NCI-H748 (cell line): ENCODE results near the gene MLEC.

Source experiments
- DNase-seq: peaks from one replicate; lab custom pipeline; 2025; ENCODE audit not compliant: unreplicated experiment; lab: John Stamatoyannopoulos, UW

The MLEC gene

DNA sequence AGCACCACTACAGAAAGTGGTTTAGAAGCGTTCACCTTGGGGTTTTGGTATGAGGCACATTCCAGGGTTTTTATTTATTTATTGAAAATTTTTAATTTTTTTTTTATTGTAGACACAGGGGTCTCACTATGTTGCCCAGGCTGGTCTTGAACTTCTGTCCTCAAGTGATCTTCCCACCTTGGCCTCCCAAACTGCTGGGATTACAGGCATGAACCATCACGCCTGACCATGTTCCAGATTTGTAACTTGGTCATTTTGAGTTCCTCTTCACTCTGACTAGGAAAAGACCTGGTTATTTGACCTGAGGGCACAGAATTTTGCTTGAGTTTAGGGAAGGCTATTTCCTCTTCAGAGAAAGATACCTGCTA, 3.1 kb downstream of the MLEC start:
- DNase-seq = no peak

DNA sequence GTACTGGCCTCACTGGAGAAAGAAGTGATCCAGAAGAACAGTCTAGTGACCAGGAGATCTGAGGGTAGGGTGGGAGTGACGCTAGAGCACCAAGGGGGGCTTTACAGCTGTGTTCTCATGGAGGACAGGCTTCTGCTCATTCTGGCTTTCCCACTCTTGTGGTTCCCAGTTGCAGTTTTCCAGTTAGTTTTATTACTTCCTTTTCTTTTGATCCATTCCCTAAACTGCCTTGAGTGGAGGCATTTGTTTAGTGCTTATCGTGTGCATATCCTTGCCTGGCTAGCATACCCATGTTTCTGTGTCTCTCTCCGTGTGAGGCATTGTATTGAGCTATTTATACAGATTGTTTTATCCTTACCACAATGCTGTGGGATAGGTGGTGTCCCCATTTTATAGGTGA, 4.0 kb downstream of the MLEC start:
- no peak for DNase-seq

DNA sequence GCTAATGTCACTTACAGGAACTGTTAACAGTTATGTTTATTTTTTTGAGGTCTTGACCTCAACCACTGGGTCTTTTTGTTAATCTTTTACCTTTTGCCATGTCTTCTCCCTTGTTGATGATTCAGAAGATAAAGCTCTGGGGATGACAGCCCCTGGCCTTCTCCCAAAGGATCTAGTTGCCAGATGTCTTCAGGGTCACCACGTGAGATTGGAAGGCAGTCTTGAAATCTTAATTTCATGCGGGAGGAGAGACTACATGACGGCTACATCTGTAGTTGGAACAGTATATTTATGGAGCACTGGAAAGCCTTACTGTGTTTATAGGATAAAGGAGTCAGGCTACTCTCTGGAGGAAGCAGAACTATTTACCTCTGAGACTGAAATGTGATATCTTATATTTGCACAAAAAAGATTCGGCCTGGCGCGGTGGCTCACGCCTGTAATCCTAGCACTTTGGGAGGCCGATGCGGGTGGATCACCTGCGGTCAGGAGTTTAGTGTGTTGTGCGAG, 5.6 kb downstream of the MLEC start:
- no peak for DNase-seq

DNA sequence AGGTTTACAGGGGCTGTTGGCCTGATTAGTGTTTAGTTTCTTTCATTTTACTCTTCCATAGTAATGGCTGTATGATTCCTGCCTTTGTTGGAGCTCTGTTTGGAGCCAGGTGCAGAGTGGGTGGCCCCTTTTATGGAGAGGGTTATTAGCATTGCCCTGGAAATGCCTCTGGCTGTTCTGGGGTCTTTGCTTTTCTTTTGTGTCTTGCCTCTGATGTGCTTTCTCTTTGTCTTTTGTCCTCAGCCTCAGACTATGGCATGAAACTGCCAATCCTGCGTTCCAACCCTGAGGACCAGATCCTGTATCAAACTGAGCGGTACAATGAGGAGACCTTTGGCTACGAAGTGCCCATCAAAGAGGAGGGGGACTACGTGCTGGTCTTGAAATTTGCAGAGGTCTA, 6.9 kb downstream of the MLEC start:
- DNase-seq = no peak

DNA sequence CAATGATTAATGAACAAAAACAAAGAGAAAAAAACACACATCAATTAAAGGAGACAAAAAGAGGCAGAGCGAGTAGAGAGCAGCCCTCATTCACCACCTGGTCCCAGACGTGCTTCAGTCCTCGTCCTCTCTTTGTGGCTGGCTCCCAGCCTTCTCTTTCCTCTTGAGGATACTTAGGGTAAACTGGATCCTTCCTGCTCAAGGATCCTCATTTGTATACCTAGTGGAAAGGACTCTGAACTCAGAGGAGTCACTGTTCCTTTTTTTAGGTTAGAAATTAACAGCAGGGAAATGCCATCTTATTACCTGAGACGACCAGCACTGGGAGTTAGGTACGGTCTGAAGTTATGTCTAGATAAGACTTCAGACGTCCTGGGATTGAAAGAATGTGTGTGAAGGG, 9.7 kb downstream of the MLEC start:
- no peak for DNase-seq

DNA sequence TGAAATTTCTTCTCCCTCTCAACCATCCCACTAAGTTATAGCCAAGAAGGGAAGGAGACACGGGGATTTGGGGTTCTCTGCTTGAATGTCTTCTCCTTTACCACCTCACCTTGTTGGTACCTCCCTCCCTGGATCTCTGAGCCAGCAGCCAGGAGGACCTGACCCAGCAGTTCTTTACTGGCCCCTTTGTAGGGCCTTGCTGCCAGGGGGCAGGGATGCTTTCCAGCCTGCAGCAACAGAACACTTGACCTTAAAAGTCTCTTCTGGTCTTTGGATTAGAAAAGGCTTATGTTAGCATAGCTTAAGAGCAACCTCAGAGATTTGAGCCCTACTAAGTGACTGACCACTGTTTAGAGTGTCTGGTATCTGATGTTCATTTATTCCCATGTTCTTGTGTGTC, 10.4 kb downstream of the MLEC start:
- DNase-seq = no peak

DNA sequence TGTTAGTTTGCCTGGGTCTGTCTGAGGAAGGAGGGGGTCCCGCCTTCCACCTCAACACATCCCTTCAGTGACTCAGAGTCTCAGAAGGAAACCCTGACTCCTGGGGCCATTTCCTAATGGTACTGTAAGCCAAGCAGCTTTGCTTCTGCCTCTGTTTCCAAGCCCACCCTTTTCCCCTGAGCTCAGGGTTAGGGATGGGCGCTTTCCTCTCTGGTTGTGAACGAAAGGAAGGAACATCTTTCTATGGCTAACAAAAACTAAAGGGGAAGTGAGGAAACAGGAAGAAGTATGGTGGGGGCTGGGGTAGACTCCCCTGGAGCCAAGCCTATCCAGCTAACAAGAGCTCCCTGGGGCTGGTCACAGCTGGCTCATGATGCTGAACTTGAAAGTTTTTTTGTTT, 11.7 kb downstream of the MLEC start:
- no peak for DNase-seq

DNA sequence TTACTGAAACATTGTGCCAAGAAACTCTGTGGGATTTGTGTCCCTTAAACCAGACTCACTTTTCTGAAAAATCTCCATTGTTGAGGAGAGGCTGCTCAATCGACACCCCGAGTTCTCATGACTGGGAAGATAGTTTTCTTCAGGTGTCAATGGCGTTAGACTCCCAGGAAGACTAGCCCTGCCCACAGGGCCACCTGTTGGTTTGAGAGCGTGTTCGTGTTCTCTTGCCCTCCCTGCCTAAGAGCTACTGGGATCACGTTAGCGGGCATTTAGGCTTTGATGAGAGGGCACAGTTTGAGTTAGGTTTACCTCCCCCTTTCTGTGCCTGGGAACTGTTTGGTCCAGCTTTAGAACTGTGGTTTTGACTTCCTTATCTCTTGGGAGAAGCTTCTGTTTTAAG, 12.6 kb downstream of the MLEC start:
- DNase-seq = no peak

DNA sequence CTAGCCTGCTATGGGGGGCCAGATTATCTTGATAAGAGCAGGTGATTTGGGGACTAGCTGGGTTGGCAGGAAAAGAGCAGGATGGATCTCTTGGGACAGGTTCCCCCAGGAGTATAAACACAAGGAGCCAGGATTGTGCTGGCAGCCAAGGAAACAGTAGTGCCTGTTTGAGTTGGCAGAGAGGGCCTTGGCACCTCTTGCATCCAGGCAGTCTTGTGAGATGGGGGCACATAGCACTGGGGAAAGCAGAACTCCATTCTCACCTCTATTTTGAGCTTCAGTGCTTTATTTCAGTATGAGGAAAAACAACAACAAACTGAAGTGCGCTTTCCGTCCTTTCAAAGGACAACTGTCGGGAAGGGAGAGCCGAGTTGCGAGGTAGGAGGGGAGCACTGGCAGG, 13.9 kb downstream of the MLEC start:
- no peak for DNase-seq

DNA sequence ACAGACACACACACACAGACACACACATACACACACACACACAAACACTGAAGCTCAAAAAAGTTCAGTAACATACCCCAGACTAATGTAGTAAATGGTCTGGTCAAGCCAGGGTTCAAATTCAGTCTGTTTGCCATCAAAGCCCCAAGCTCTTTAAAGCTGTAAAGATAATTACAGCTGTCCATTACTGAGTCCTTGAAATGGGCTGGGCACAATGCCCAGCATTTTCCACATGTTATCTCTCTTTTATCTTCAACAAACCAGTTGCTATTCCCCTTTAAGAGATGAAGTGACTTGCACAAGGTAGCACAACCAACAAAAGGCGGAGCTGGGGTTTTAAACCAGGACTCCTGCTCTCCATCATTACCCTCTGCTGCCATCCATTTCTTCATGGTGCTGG, 15.7 kb downstream of the MLEC start:
- DNase-seq = peak; percentile 55

DNA sequence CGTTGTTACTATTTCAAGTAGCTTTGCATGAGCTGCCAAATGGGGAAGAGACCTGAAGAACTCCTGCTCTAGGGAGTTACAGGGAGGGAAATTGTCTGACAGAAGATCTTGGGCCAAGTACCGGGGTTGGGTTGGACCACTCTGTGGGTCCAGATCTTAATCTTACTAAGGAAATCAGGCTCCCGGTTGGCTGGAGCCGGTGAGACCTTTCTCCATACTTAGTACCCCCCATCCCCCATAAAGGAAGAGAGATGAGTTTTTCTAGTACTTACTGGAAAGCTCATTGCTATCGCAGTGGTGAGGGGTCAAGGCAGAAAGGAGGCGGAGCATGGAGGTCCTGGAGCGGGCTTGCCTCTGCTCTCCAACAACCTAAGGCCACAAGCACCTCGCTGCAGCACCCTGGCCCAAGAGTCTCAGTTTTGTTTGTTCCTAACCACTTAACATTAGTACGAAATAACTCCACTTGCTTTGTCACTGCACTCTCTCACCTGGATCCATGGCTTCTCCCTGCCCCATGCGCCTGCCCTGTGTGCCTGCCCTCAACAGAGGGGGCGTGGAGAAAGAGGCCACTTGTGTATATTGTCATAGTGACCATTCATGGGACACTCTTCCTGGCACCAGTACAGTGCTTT, 16.5 kb downstream of the MLEC start:
- DNase-seq = no peak

DNA sequence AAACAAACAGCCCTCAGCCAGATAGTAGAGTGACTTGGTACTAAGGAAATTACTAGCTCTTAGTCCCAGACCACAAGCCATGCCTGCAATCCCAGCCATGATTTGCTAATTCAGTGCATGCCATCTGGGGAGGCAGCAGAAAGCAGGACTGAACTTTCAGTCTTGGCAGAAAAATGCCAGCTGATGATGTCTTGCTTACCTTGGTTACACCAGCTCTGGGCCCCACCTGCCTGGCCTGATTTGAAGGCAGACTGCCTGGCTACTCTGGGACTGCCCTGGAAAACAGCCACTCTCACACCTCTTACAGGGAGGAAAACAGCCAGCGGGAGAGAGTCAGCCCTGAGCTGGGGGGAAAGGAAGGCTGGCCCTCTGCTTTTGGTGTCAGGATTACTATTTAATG, 18.7 kb downstream of the MLEC start:
- DNase-seq = no peak

DNA sequence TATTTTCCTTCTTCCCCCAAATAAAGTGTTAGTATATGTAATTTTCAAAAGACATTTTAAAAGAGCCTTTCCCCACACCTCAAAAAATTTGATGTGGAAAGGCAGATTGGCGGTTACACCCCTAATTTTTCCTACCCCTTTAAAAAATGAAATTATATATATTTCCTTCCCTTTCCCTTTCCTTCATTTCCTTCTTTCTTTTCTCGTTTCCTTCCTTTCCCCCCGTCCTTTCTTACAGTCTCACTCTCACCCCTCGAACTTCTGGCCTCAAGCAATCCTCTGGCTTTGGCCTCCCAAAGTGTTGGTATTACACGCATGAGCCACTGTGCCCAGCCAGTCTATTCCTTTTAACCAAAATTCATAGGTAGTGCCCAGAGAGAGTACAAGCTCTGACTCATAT, 19.1 kb downstream of the MLEC start:
- DNase-seq = no peak

DNA sequence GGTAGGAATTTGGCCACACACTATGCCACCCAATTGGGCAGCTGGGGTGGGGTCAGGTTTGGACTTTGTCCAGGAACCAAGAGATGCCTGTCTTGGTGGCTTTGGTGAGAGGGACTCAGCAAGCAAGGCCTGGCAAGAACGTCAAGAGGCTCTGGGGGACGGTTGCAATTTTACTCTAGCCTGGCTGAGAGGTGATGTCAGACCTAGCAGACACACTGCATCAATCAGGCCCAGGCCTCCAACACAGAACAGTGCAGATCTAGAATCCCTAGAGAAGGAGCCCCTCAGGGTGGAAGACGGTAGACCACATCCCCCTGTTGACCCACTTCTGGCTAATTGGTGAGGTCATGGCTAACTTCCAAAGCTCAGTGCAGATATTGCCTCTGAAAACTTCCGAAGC, 21.7 kb downstream of the MLEC start:
- no peak for DNase-seq

DNA sequence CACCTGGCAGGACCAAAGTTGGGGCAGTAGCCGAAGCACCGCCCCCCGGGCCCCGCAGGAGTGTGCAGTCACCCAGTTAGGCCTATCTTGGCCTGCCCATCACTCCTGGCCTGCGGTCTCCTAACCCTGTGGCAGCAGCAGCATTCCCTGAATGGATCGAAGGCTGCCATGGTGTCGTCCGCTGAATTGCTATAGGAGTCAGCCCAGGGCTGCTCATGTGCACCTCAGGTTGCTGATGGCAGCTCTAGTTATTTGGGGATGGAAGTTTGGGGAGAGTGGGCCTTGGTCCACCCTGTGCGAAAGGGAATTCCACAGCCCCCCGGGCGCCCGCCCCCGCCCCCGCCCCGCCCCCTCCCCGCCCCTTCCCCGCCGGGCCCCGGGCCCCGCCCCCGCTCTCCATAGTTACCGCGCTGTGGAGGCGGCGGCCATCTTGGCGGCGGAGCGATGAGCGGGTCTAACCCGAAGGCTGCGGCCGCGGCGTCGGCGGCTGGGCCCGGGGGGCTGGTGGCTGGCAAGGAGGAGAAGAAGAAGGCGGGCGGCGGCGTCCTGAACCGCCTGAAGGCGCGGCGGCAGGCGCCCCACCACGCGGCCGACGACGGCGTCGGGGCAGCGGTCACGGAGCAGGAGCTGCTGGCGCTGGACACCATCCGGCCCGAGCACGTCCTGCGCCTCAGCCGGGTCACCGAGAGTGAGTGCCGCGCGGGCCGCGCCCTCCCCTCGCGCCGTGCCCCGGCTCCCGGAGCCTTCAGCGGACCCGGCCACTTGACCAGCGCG, 23.3 kb downstream of the MLEC start, which contains the start of gene UNC119B:
Gene UNC119B (plus strand): TSS at position 428 of the 774 bp plus-strand sequence. CDS start 17 bp downstream, at position 445.
- peak; percentile 73 for DNase-seq

DNA sequence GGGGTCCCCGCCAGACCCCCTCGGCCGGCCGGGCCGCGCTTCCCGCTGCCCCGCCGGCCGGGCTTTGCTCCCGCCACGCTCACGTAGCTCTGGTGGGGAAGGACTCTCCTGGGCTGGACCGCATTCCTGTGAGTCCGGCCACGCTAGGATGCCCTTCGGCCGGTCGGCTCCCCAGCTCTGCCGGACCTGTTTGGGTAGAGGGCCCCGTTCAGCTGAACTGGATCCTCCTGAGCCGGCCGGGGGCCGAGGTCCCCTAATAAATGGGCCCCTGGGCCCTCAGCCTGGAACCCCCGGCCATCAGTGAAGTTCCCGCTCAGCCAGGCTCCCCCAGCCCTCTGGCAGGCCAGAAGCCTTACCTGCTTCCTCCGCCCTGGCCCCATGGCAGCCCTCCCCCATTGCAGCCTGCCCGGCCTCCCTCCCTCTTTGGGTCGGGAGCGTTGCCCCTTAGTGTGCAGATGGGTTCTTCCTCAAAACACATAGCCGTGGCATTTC, 23.9 kb downstream of the MLEC start:
- DNase-seq = peak; percentile 47

DNA sequence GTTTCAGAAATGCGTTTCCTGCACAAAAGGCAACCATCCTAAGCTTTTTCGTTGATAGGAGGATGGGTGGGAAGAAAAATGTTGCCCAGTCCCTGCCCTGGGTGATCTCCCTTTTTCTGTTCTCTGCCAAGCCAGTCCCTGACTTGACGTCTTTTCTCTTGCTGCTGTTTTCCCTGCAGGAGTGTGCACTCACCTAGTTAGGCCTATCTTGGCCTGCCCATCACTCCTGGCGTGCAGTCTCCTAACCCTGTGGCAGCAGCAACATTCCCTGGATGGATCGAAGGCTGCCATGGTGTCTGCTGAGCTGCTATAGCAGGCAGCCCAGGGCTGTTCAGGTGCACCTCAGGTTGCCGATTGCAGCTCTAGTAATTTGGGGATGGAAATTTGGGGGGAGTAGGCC, 24.5 kb downstream of the MLEC start:
- peak; percentile 10 for DNase-seq

DNA sequence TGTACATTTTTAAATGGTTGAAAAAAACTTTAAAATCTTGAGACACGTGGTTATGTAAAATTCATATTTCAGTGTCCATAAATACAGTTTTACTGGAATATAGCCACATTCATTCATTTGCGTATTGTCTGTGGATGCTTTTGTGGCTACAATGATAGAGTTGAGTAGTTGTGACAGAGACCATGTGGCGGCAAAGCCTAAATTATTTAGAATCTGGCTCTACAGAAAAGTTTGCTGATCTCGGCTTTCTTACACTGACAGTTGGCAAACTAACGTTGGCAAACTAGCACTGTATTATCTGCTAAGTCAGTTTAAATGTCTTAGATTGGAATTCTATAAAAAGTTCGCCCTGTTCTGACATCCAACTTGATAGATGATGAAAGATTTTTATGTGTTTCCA, 25.7 kb downstream of the MLEC start:
- no peak for DNase-seq

DNA sequence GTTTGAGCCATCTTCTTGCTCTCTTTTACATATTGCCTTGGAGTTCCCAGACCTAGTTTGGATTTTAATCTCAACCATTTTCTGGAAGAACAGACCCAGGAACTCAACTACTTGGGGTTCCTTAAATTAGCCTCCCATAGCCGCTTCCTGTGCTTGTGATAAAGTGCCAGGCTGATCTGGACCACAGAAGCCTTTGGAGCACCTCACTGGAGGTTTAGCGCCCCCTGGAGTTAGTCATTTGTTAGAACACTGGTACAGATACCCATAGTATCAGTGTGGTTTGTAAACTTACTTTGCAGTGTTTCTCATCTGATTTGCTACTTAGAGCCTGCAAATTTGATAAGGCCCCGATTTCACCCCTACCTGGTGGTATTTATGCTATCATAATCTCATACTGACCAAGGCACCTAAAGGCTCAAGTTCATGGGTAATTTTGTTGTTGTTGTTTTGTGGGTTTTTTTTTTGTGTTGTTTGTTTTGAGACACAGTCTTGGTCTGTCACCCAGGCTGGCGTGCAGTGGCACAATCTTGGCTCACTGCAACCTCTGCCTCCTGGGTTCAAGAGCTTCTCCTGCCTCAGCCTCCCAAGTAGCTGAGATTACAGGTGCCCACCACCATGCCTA, 27.0 kb downstream of the MLEC start:
- DNase-seq = peak; percentile 77

DNA sequence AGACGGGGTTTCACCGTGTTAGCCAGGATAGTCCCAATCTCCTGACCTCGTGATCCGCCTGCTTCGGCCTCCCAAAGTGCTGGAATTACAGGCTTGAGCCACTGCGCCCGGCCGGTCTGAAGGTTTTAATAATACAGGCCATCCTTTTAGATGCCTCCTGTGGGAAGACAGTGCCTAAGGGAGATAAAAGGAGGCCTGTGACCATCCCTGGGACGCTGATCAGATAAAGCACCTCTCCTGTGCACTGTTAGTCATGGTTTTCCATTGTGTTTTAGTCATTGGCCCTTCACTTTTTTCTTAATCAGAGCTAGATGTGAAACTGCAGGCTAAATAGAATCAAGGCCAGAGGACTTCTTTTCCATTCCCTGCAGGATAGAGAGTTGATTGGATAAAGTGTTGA, 31.1 kb downstream of the MLEC start:
- no peak for DNase-seq

DNA sequence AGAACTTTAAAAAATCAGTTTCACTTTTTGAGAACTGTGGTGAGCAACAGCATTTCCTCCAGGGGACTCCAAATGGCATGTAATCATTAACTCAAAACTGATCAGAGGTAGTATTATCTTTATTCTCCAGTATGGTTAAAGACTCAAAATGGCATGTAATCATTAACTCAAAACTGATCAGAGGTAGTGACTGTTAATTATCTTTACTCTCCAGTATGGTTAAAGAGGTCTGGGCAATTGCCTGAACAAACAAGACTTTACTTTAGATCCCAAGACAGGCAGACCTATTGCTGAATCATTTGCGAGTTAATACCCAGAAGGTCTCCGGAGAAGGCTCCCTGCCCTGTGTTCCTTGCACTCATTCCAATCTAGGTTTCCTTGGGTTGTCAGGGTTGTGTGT, 32.1 kb downstream of the MLEC start:
- no peak for DNase-seq
